Lower leg skin (tissue), 4 donors: ENCODE data around the gene PPME1. TPM values are rescaled to one million over a fixed set of nuclear protein-coding genes. Genes with fewer than 3 reads are reported as not detected.

Experiments
- DNase-seq, 2 donors: peaks; one replicate each; pipeline ENCODE4 v3.0.0-alpha.2; 2019; ENCODE audit warnings: low spot score in 2 of 2
- H3K4me3 ChIP-seq: fragments of 200-600 bp; sonication (generic); 2 replicates; pipeline ENCODE4 v1.5.1; 2017; ENCODE audit warnings: mild to moderate bottlenecking, low read depth; ENCODE audit not compliant: poor library complexity, severe bottlenecking
- POLR2A ChIP-seq, 2 donors: fragments of 450-650 bp; IDR thresholded peaks; one replicate each; pipeline ENCODE4 v1.6.1; 2016 to 2017; ENCODE audit warnings: antibody characterized with exemption in 2 of 2, mild to moderate bottlenecking in 1 of 2, moderate library complexity in 1 of 2
- WGBS, 2 donors: methylation state at CpG; one replicate each; pipeline ENCODE4 v1.1.5; 2018; 5-methylcytosine and 5-hydroxymethylcytosine counted together
- intact Hi-C: fragments of 100-400 bp; cut with DNase I; formaldehyde crosslinking; loops from one replicate; pipeline ENCODE4 v1.15.0; 2023; ENCODE audit warnings: low total_unique reads
- total RNA-seq, 4 donors: library from RNA; depleted of rRNA; stranded (reverse); fragments of >200 nt; gene quantifications; one replicate each; pipeline ENCODE4 v1.1.0, GENCODE V29; 2016
- TF ChIP-seq, protein P1 (sequence below), 3 donors: fragments of 450-650 bp; IDR thresholded peaks; one replicate each; pipeline ENCODE4 v1.5.1; 2016; ENCODE audit warnings: antibody characterized with exemption in 3 of 3, mild to moderate bottlenecking in 3 of 3, moderate library complexity in 2 of 3

The PPME1 gene
- total RNA-seq, 4 donors from 2014 or later = 34.7 to 45.7 (median 39.0) TPM

GRCh38 chr11:74268456-74268855, 97.4 kb downstream of the PPME1 start:
- WGBS, 2 donors = 61 to 75% methylated on average over 4 of the region's 4 CpGs
- intact Hi-C loops = no loop called here
- no peak overlapping the region for H3K4me3 ChIP-seq
- TF ChIP-seq POLR2A (IDR thresholded peaks at IDR 0.05) = no peak
- TF ChIP-seq, protein P1, sequence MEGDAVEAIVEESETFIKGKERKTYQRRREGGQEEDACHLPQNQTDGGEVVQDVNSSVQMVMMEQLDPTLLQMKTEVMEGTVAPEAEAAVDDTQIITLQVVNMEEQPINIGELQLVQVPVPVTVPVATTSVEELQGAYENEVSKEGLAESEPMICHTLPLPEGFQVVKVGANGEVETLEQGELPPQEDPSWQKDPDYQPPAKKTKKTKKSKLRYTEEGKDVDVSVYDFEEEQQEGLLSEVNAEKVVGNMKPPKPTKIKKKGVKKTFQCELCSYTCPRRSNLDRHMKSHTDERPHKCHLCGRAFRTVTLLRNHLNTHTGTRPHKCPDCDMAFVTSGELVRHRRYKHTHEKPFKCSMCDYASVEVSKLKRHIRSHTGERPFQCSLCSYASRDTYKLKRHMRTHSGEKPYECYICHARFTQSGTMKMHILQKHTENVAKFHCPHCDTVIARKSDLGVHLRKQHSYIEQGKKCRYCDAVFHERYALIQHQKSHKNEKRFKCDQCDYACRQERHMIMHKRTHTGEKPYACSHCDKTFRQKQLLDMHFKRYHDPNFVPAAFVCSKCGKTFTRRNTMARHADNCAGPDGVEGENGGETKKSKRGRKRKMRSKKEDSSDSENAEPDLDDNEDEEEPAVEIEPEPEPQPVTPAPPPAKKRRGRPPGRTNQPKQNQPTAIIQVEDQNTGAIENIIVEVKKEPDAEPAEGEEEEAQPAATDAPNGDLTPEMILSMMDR (IDR thresholded peaks at IDR 0.05) = no peak
- no peak for DNase-seq

DNA sequence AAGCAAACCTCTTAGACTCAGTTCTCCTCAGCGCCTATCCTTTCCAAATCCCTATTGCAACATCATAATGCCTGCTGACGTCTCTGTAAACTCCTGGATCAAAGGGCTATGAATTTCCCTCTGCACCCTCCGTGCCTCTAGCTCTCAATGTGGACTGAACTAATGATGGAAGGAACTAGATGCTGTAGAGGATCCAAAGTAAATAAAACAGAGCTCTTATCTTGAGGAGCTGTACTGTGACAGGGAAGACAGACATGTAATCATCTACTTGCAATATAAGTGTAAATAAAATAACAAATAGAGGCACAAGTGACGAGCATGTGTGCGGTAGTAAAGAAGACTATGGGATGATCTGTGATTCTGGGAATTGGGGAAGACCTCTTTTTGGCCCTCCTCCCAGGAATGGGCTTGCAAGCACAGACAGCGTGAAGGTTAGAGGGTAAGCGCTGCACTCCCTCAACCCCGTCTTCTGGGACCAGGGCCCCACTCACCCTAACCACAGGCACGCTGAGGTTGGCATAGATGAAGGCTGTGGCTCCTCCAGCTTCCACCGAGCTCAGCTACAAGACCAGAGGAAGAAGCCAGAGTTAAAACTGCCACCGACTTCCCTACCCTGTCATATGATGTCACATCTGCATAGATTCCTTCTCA, 98.2 kb downstream of the PPME1 start:
- 61 to 67% methylated on average over 11 of the region's 11 CpGs for WGBS, 2 donors

DNA sequence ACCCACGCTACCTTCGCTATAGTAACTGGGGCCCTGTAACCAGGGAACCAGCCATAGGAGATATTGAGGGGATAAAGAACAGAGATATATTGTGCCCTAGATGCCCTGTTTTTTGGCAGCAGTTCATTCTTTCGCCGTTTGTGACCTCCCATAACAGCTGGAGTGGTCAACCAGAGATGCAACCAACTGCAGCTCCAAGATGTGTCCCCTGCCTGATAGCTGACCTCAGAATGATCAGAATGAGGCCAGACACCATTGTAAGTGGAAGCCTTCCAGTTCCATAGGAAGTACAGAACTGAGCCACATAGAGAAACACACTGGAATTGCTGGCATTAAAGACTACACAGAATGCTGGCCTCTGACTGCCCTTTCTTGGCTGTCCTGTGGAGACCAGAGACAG, 101.2 kb downstream of the PPME1 start:
- intact Hi-C loops = no loop called here
- no peak overlapping the region for H3K4me3 ChIP-seq
- TF ChIP-seq POLR2A (IDR thresholded peaks at IDR 0.05) = no peak
- TF ChIP-seq, protein P1 (IDR thresholded peaks at IDR 0.05) = no peak
- no peak for DNase-seq
- 68 to 97% methylated on average over 4 of the region's 4 CpGs for WGBS, 2 donors

More for the DNA sequence above, 98.2 kb downstream of the PPME1 start:
- peak in 1 of 2 donors; percentile 61 for DNase-seq
- no peak overlapping the region for H3K4me3 ChIP-seq
- no peak for TF ChIP-seq POLR2A (IDR thresholded peaks at IDR 0.05)
- TF ChIP-seq, protein P1 (IDR thresholded peaks at IDR 0.05) = no peak
- intact Hi-C loops = no loop called here

GRCh38 chr11:74276581-74276980, 105.5 kb downstream of the PPME1 start:
- WGBS, 2 donors = 89 to 94% methylated on average over 2 of the region's 2 CpGs
- H3K4me3 ChIP-seq = no peak overlapping the region
- DNase-seq = no peak
- intact Hi-C loops = no loop called here
- no peak for TF ChIP-seq POLR2A (IDR thresholded peaks at IDR 0.05)
- TF ChIP-seq, protein P1 (IDR thresholded peaks at IDR 0.05) = no peak

DNA sequence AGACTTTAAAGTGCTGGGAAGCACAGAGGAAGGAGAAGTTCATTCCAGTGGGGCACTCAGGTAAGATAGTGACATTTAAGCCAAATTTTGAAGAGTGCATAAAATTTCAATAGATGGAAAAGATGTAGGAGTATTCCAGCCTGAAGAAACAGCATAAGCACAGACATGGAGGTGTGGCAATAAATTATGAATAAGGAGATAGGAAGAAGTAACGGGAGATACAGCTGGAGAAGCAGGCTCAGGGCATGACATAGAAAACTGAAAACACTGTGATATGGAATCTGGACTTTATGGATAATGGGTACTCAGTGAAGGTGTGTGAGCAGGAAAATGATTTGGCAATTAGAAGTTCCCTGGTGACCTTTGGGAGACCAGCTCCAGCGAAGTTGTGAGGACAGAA, 107.0 kb downstream of the PPME1 start:
- intact Hi-C loops = no loop called here
- no peak for TF ChIP-seq POLR2A (IDR thresholded peaks at IDR 0.05)
- TF ChIP-seq, protein P1 (IDR thresholded peaks at IDR 0.05) = no peak
- H3K4me3 ChIP-seq = no peak overlapping the region
- whole genome bisulfite sequencing, 2 donors = 82 to 83% methylated on average over 2 of the region's 2 CpGs
- DNase-seq = no peak

GRCh38 chr11:74278721-74279161, 107.7 kb downstream of the PPME1 start:
- WGBS, 2 donors = 50 to 58% methylated on average over 1 of the region's 1 CpG
- intact Hi-C loops = no loop called here
- peak in 1 of 2 donors; percentile 59 for DNase-seq
- TF ChIP-seq, protein P1 (IDR thresholded peaks at IDR 0.05) = no peak
- no peak for TF ChIP-seq POLR2A (IDR thresholded peaks at IDR 0.05)
- no peak overlapping the region for H3K4me3 ChIP-seq
